Vagina (tissue), 2 donors: ENCODE results near the gene ERICH4.

Experiments used
- CTCF ChIP-seq, 3 experiments: fragments of 450-650 bp in 2 of 3; fragments of 200-600 bp in 1 of 3; sonication (generic) in 1 of 3; IDR thresholded peaks; one replicate each; pipeline ENCODE4 v1.5.1; 2017 to 2019; ENCODE audit warnings: antibody characterized with exemption in 3 of 3, mild to moderate bottlenecking in 2 of 3, moderate library complexity in 2 of 3
- POLR2A ChIP-seq, 2 donors: fragments of 450-650 bp; IDR thresholded peaks; one replicate each; pipeline ENCODE4 v1.6.1; 2017; ENCODE audit warnings: antibody characterized with exemption in 2 of 2, mild to moderate bottlenecking in 2 of 2, moderate library complexity in 2 of 2

GRCh38 chr19:41478875-41479756 lies 36.2 kb downstream of the ERICH4 start:
- no peak for TF ChIP-seq CTCF (IDR thresholded peaks at IDR 0.05)
- no peak for TF ChIP-seq POLR2A (IDR thresholded peaks at IDR 0.05)
